ENCODE measurements around the gene AFAP1L2. TPM values are rescaled to one million over a fixed set of nuclear protein-coding genes. Genes with fewer than 3 reads are reported as not detected.

Gene AFAP1L2
- total RNA-seq, 2 experiments from 2014 or later = 3.8 to 5.0 TPM

DNA sequence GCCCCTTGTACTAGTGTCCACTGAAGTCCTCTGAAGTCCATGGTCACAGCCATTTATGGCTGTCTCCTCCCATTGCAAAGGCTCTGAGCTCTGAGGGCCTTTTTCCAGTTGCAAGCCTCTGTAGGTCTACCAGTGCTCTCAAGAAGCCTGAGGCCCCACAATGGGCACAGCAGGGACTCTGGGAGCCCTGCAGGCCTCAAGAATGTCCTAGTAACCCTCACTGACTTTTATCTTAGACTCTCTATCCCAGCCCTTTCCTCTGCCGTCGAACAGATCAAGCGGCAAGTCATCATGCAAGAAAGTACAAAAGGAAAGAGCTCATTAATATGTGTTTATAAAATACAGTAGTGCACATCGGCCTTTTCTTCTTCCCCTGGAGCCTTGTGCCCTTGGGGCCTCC, 141.8 kb downstream of the AFAP1L2 start:
- H3K9me3 Mint-ChIP-seq = no peaks in the 10 kb centered on the region
- POLR2A ChIA-PET = no interaction called here
- no peak overlapping the region for H3K4me3 Mint-ChIP-seq
- DNase-seq (no peak), ATAC-seq (ENCODE audit: low read depth) (no peak)
- no peak overlapping the region for H3K27ac Mint-ChIP-seq
- H3K27me3 Mint-ChIP-seq = peaks cover 8% of the 10 kb centered on the region
- no peaks in the 10 kb centered on the region for H3K36me3 Mint-ChIP-seq
- H3K4me1 Mint-ChIP-seq = peaks cover 3% of the 10 kb centered on the region

DNA sequence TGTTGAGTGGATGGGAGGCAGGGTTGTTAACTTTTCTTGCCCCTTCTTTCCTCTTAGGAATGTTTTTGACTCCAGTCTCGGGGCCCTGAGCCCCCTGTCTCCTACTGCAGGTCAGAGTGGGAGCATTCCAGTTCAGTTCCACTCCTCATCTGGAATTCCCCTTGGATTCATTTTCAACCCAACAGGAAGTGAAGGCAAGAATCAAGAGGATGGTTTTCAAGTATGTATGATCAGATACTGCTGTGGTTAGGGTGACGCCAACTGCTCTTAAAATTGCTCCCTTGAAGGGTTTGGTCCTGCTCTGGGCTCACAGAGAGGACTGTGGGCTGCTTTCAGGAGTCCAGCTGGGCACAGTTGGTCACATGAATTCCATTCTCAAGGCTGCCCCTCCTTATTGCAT, 143.2 kb downstream of the AFAP1L2 start:
- Mint-ChIP-seq H3K4me3 (no peak overlapping the region), H3K27ac (no peak overlapping the region), H3K9me3 (no peaks in the 10 kb centered on the region), H3K27me3 (peaks cover 10% of the 10 kb centered on the region), H3K36me3 (no peaks in the 10 kb centered on the region), H3K4me1 (peaks cover 3% of the 10 kb centered on the region)
- POLR2A ChIA-PET = no interaction called here
- DNase-seq (no peak), ATAC-seq (ENCODE audit: low read depth) (no peak)

GRCh38 chr10:114260366-114260765, 143.9 kb downstream of the AFAP1L2 start:
- H3K27ac Mint-ChIP-seq = no peak overlapping the region
- H3K9me3 Mint-ChIP-seq = no peaks in the 10 kb centered on the region
- H3K36me3 Mint-ChIP-seq = no peaks in the 10 kb centered on the region
- POLR2A ChIA-PET = no interaction called here
- peaks cover 10% of the 10 kb centered on the region for H3K27me3 Mint-ChIP-seq
- no peak overlapping the region for H3K4me3 Mint-ChIP-seq
- DNase-seq (no peak), ATAC-seq (ENCODE audit: low read depth) (no peak)
- peaks cover 3% of the 10 kb centered on the region for H3K4me1 Mint-ChIP-seq

DNA sequence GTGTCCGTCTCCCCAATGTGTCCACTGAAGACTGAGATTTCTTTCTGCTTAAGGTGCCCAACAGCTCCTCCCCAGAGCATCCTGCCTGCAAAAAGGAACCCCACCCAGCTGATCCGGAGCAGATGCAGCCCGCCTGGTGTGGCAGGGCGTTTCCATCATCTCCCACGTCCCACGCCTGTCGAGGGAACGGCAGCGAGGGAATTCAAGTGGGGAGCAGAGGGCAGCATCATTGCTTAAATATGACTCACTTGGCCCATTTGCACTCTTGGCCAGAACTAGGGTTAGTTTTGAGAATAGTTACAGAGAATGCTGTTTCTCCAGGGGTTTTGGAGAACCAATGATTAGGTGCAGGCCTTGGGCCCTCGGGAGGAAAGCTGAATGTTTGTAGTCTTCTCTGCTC, 144.5 kb downstream of the AFAP1L2 start:
- no peak overlapping the region for H3K4me3 Mint-ChIP-seq
- H3K9me3 Mint-ChIP-seq = no peaks in the 10 kb centered on the region
- no peak overlapping the region for H3K27ac Mint-ChIP-seq
- POLR2A ChIA-PET = no interaction called here
- H3K4me1 Mint-ChIP-seq = peaks cover 3% of the 10 kb centered on the region
- no peaks in the 10 kb centered on the region for H3K36me3 Mint-ChIP-seq
- H3K27me3 Mint-ChIP-seq = peaks cover 9% of the 10 kb centered on the region
- ATAC-seq (ENCODE audit: low read depth) = no peak
- no peak for DNase-seq

DNA sequence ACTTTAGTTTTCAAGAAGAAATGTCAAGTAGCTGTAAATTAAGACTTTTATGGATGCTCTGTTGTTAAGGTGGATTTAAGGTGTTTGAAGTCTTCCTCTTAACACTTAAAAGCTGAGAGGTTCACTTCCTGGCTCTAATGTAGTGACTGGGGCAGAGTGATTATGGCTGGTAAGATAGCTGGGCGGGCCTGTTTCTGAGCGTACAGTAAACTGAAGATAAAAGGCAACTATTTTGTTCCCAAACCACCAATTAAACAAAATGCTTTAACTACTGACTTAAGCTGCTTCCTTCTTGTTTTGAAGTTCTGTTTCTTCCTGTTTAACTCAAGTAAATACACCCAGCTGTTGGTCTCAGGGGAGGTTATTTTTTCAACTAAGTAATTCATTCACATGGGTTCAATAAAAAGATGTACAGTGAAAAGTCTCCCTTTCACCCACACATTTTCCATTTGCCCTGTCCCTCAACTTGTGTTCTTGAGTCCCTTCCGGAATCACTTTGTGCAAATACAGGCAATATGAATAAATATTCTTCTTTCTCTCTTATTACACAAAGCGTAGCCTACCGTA, 145.9 kb downstream of the AFAP1L2 start:
- H3K27ac Mint-ChIP-seq = no peak overlapping the region
- ATAC-seq (ENCODE audit: low read depth) (no peak), DNase-seq (no peak)
- peaks cover 2% of the 10 kb centered on the region for H3K9me3 Mint-ChIP-seq
- peaks cover 3% of the 10 kb centered on the region for H3K4me1 Mint-ChIP-seq
- no peaks in the 10 kb centered on the region for H3K36me3 Mint-ChIP-seq
- H3K4me3 Mint-ChIP-seq = no peak overlapping the region
- POLR2A ChIA-PET = no interaction called here
- H3K27me3 Mint-ChIP-seq = peaks cover 5% of the 10 kb centered on the region

GRCh38 chr10:114257498-114257897, 146.8 kb downstream of the AFAP1L2 start:
- DNase-seq (no peak), ATAC-seq (ENCODE audit: low read depth) (no peak)
- H3K4me3 Mint-ChIP-seq = no peak overlapping the region
- H3K27ac Mint-ChIP-seq = no peak overlapping the region
- POLR2A ChIA-PET = no interaction called here
- H3K27me3 Mint-ChIP-seq = peaks cover 5% of the 10 kb centered on the region
- peaks cover 3% of the 10 kb centered on the region for H3K4me1 Mint-ChIP-seq
- no peaks in the 10 kb centered on the region for H3K36me3 Mint-ChIP-seq
- H3K9me3 Mint-ChIP-seq = peaks cover 3% of the 10 kb centered on the region

GRCh38 chr10:114256822-114257221, 147.5 kb downstream of the AFAP1L2 start:
- Mint-ChIP-seq H3K27me3 (peaks cover 5% of the 10 kb centered on the region), H3K4me1 (peaks cover 3% of the 10 kb centered on the region), H3K4me3 (no peak overlapping the region), H3K27ac (no peak overlapping the region), H3K9me3 (peaks cover 3% of the 10 kb centered on the region), H3K36me3 (no peaks in the 10 kb centered on the region)
- POLR2A ChIA-PET = no interaction called here
- ATAC-seq (ENCODE audit: low read depth) (no peak), DNase-seq (no peak)

DNA sequence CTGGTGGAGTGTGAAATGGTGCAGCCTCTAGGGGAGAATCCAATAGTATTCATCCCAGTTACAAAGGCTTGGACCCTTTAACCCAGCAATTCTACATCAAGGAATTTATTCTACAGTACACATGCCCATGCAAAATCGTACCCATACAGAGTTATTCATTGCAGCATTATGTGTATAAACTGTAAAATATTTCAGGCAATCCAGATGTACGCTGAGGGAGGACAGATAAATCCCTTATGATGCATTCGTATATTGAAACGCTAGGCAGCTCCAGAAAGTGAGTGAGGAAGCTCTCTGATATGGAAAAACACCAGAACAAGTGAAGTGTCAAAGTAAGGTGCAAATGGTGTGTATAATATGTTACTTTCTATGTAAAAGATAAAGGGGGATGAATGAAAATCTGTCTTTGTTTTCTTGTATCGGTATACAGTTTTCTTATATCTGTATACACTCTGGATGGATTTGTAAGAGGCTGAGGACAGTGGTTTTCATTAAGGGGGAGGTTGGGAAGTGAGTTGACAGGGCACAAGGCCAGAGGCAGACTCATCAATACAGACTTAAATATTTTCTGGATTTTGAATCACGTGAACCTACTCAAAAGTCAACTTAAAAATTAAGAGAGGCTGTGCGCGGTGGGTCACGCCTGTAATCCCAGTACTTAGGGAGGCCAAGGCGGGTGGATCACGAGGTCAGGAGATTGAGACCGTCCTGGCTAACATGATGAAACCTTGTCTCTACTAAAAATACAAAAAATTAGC, 148.1 kb downstream of the AFAP1L2 start:
- Mint-ChIP-seq H3K4me1 (peaks cover 3% of the 10 kb centered on the region), H3K27ac (no peak overlapping the region), H3K27me3 (peaks cover 9% of the 10 kb centered on the region), H3K9me3 (peaks cover 3% of the 10 kb centered on the region), H3K36me3 (no peaks in the 10 kb centered on the region), H3K4me3 (no peak overlapping the region)
- POLR2A ChIA-PET = no interaction called here
- DNase-seq = no peak
- no peak for ATAC-seq (ENCODE audit: low read depth)

- ATAC-seq (ENCODE audit: low read depth) (no peak), DNase-seq (no peak)
- POLR2A ChIA-PET = no interaction called here
- Mint-ChIP-seq H3K36me3 (no peaks in the 10 kb centered on the region), H3K27me3 (peaks cover 9% of the 10 kb centered on the region), H3K4me1 (peaks cover 3% of the 10 kb centered on the region), H3K4me3 (no peak overlapping the region), H3K27ac (no peak overlapping the region), H3K9me3 (peaks cover 3% of the 10 kb centered on the region)
These were observed 149.1 kb downstream of the AFAP1L2 start for GRCh38 chr10:114255227-114255626.

DNA sequence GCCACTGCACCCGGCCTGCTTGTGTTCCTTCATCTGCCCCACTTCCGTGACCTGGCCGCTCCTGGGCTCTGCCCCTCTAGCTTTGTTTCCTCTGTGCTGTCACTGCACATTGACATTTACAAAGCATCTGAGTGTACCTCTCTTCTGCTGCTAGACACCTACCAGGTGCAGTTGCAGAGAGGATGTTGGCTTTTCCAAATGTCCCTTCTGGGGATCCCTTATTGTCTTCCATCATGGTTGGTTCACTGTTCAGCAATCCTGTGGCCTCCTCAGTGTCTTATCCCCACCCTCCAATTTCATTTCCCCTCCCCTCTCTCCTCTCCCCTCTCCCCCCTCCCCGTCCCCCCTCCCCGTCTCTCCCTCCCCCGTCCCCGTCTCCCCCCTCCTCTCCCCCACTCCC, 151.4 kb downstream of the AFAP1L2 start:
- DNase-seq = no peak
- peaks cover 6% of the 10 kb centered on the region for H3K27me3 Mint-ChIP-seq

GRCh38 chr10:114252092-114252491, 152.2 kb downstream of the AFAP1L2 start:
- Mint-ChIP-seq H3K36me3 (no peaks in the 10 kb centered on the region), H3K27me3 (peaks cover 6% of the 10 kb centered on the region), H3K4me3 (no peak overlapping the region), H3K9me3 (peaks cover 3% of the 10 kb centered on the region), H3K4me1 (no peaks in the 10 kb centered on the region), H3K27ac (no peak overlapping the region)
- DNase-seq (no peak), ATAC-seq (ENCODE audit: low read depth) (no peak)
- POLR2A ChIA-PET = no interaction called here

More for the DNA sequence above, 151.4 kb downstream of the AFAP1L2 start:
- no peak overlapping the region for H3K27ac Mint-ChIP-seq
- no peaks in the 10 kb centered on the region for H3K36me3 Mint-ChIP-seq
- no peak for ATAC-seq (ENCODE audit: low read depth)
- H3K4me1 Mint-ChIP-seq = no peaks in the 10 kb centered on the region
- POLR2A ChIA-PET = no interaction called here
- H3K9me3 Mint-ChIP-seq = peaks cover 3% of the 10 kb centered on the region
- H3K4me3 Mint-ChIP-seq = no peak overlapping the region

DNA sequence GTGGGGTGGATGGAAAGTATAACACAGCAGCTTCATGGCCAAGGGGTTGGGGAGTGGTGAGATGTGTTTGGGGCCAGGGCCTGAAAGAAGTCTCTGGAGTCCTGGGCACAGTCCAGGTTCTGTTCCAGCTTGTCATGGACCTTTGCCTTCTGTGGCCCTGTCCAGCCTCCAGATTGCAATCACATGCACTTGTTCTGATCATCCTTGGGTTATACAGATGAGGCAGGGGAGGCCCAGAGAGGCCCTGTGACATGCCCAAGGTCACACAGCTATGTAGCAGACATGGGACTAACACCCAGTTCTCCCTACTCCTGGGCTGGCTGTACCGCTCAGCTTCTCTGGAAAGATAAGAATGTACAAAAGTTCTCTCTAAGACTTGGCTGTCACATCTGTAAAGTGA, 153.6 kb downstream of the AFAP1L2 start:
- no peak for DNase-seq
- no peak overlapping the region for H3K4me3 Mint-ChIP-seq
- no peak for ATAC-seq (ENCODE audit: low read depth)
- peaks cover 3% of the 10 kb centered on the region for H3K9me3 Mint-ChIP-seq
- peaks cover 8% of the 10 kb centered on the region for H3K27me3 Mint-ChIP-seq
- POLR2A ChIA-PET = no interaction called here
- no peaks in the 10 kb centered on the region for H3K4me1 Mint-ChIP-seq
- no peaks in the 10 kb centered on the region for H3K36me3 Mint-ChIP-seq
- no peak overlapping the region for H3K27ac Mint-ChIP-seq

DNA sequence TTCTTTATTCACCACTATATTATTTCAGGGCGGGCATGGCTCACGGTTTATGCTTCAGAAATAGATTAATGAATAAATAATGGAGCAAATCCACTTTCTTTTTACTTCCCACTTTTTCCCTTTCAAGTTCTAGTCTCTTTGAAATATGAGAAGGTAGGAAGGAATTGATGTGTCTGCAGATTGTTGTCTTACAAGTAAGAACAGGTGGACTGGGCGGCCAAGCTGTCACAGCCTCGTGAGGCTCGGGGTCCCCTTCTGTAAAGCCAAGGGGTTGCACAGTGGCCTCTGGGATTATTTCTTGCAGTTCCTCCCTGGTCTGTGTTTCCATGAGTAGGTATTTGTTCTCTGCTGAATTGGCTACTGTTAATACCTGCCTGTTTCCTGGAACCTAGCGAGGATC, 154.1 kb downstream of the AFAP1L2 start:
- H3K4me1 Mint-ChIP-seq = no peaks in the 10 kb centered on the region
- no peaks in the 10 kb centered on the region for H3K36me3 Mint-ChIP-seq
- H3K27me3 Mint-ChIP-seq = peaks cover 11% of the 10 kb centered on the region
- POLR2A ChIA-PET = no interaction called here
- H3K4me3 Mint-ChIP-seq = no peak overlapping the region
- peaks cover 3% of the 10 kb centered on the region for H3K9me3 Mint-ChIP-seq
- no peak overlapping the region for H3K27ac Mint-ChIP-seq
- ATAC-seq (ENCODE audit: low read depth) (no peak), DNase-seq (no peak)

GRCh38 chr10:114246679-114247305, 157.5 kb downstream of the AFAP1L2 start:
- H3K9me3 Mint-ChIP-seq = no peaks in the 10 kb centered on the region

More at GRCh38 chr10:114246679-114247305, 157.5 kb downstream of the AFAP1L2 start:
- Mint-ChIP-seq H3K36me3 (no peaks in the 10 kb centered on the region), H3K27ac (no peak overlapping the region), H3K27me3 (peaks cover 33% of the 10 kb centered on the region), H3K4me1 (no peaks in the 10 kb centered on the region), H3K4me3 (no peak overlapping the region)
- POLR2A ChIA-PET = no interaction called here
- no peak for ATAC-seq (ENCODE audit: low read depth)
- DNase-seq = no peak
